Activated CD8-positive, alpha-beta memory T cell treated with anti-CD3 and anti-CD28 coated beads for 48 hours (primary cell): ENCODE results near the gene PPM1F.

Source experiments
- DNase-seq, 3 experiments: peaks; one replicate each; pipeline ENCODE4 v3.0.0-alpha.2; 2020; ENCODE audit warnings: low read depth in 2 of 3, low spot score in 2 of 3

Gene PPM1F

GRCh38 chr22:21977814-21978213 is 25.2 kb upstream of the PPM1F start:
- no peak for DNase-seq

GRCh38 chr22:21975854-21976345 is 23.3 kb upstream of the PPM1F start:
- DNase-seq = no peak

- DNase-seq = no peak
These were observed 22.6 kb upstream of the PPM1F start for GRCh38 chr22:21975273-21975672.

GRCh38 chr22:21974058-21974649 is 21.5 kb upstream of the PPM1F start:
- DNase-seq = no peak

GRCh38 chr22:21972806-21973205 is 20.2 kb upstream of the PPM1F start:
- no peak for DNase-seq

DNA sequence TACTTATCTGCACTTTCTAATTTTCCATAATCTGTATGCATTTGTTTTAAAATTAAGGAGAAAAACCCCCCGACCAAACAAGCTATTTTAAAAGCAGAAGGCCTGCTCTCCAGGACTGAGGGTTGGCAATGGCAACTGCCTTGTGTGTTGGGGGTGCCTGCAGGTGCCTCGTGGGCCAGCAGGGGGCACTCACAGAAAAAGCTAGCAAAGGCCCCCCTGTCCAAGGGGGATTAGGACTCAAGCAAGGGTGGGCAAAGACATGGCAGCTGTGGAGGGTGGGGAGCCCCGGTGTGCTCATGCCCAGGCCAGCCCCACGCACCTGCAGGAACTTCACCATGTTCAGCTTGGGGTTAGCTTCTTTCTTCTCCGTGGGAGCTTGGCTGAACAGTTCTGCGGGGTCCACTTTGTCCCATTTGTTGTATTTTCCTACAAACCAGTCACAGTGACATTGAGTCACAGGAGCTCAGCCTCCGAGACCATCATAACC is 19.7 kb upstream of the PPM1F start:
- DNase-seq = peak; percentile 12 to 47 (median 43)

- DNase-seq = no peak
These were observed 19.2 kb upstream of the PPM1F start for GRCh38 chr22:21971858-21972275.

DNA sequence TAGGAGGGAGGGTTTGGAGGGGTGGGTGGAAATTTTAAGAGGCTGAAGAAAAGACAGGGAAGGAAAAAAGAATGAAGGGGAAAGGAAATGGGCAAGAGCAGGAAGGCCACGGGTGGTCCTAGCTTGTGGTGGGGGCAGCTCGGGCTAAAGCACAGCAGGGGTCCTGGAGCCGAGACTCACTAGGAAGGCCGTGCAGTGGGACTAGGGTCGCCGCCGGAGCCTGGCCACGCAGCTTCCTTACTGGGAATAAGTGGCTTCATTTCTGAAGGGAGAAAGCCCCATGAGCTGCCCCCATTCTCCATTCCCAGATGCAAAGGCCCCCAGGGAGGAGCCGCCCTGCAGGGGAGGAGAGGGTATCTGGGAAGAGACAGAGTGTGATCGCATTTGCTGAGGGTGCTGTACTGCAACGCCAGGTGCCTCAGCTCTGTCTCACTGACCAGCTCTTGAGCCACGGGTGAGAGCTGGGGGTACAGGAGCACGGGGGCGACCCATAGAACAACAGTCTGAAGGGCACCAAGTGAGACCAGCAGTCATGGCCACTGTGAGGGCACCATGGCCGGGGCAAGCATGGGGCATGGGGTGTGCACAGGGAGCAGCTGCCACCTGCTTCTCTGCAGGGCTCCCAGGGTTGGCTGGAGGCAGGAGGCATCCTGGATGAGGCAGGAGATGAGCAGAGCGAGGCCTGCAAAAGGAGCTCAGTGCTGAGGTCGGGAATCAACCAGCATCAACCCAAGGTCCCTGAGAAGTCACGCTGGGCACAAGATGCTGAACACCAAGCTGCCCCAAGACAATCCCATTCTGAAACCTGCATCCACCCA is 18.4 kb upstream of the PPM1F start:
- DNase-seq = no peak

DNA sequence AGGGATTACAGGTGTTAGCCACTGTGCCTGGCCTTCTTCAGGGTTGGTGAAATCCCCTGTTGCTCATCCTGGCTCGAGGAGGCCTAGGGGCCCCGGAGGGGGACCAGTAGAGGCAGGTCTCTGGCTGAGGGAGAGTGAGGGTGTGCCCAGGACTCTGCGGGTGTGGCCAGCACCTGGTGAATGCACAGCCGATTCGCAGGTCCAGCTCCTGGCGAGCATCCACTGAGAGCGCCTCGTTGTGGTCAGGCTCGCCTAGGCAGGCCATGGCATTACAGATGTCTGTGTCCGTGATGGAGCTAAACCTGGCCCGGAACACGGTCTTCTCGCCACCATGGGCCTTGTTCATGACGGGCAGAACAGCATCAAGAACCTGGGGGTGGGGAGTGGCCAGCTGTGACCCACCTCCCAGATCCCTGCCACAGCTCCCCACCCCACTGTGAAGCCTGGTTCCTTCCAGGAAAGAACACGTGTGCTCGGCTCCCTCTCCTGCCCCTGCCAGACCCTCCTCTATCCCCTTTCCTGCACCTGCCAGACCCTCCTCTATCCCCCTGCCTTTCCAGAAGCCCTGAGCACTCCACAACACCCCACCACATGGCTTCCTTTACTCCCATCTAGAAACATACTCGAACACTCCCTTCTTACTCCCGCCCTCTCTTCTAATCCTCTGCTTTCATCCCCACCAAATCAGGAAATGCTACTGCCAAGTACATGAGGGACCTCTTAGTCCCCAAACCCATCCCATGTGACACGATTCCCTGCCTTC is 17.6 kb upstream of the PPM1F start:
- DNase-seq = no peak

- no peak for DNase-seq
These were observed 15.9 kb upstream of the PPM1F start for GRCh38 chr22:21968452-21969129.

- no peak for DNase-seq
These were observed 15.1 kb upstream of the PPM1F start for GRCh38 chr22:21967693-21968271.

- no peak for DNase-seq
These were observed 14.2 kb upstream of the PPM1F start for GRCh38 chr22:21966643-21967516.

- DNase-seq = no peak
These were observed 13.2 kb upstream of the PPM1F start for GRCh38 chr22:21965762-21966288.

DNA sequence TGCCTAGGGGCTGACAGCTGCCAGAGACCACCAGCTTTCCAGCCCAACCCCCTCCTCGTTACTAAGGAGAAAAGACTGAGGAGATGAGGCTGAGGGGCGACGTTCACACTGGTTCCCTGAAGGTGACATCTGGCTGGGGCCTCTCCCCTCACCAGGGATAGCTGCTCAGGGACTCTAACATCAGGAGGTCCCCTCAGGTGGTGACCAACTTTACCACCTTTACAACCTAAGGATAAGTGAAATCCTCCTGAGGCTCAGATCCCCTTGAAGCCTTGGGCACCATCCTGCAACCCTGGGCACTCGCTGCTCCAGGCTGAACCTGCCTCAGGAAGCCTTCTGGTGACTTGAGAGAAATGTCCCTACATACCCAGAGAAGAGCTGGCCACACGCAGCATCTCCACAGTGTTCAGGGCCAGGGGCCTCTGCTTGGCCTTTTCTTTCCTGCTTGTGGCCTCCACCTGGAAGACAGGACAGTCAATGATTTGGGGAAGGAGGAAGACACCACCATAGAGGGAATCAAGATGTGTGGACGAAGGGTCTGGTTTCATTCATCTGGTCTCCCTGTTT is 12.4 kb upstream of the PPM1F start:
- no peak for DNase-seq

GRCh38 chr22:21964234-21964633 is 11.6 kb upstream of the PPM1F start:
- no peak for DNase-seq

DNA sequence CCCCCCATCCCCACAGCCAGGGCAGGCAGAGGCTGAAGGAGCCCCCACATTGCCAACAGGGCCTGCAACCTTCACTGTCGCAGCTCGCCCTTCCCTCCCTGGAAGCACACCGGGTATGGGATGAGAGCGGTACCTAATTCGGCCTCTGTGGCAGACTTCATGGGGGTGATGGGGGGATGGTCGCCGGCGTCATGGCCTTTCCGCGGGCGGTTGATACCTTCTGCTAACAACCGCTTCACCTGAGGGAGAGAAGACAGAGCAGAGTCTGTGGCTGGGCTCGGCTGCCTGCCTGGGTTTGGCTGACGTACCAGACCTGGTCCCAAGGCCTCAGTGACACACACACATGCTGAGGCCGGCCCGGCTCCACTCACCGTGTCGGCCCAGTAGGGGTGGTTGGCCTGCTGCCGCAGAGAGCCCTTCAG is 11.2 kb upstream of the PPM1F start:
- DNase-seq = no peak

DNA sequence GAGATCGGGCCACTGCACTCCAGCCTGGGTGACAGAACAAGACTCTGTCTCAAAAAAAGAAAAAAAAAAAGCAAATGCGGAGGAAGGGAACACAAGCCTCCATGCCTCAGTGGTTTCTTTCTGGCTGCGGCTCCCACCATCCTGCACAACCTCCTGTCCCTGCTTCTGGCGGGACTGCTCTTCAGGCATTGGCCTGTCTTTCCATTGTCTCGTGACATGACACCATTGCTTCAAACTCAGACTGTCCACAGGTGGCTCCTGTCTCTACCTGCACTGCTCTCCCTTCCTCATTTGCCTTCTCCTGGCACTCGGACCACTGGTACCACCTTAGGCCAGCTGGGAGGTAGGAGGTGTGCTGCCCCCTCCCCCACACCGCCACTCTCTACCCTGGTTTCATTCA is 10.6 kb upstream of the PPM1F start:
- no peak for DNase-seq

- DNase-seq = no peak
These were observed 10.0 kb upstream of the PPM1F start for GRCh38 chr22:21962655-21962949.

DNA sequence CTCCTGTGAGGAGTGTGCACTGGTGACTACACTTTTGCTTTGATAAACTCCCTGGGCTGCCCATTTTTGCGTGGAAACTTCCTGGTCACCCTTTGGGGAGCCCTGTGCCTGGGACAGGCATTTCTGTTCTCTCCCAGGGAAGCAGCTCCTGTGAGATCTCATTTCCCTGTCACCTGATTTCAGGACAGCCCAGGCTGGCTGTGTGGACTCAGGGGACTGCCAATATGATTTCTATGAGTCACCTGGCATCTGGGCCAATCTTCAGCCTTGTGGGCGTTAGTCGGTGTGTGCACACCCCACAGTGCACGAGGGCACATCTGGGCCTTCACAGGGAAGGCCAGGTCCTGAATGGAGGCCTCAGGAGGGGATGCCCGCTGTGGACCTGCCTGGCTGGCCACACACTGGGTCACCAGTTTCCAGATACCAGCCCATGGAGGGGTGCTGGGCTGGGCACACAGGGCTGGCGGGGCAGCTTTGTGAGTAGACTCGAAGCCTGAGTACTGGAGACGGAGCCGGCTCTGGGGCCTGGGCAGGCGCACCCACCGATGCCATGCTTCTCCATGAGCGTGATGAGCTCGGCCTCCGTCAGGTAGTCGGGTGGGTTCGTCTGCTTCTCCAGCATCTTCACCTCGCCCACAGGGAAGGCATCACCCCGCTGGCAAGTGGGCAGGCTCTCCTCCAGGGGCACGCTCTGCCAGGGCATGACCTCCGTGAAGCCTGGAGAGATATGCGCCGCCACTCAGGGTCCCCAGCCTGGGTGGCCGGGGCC is 9.4 kb upstream of the PPM1F start:
- no peak for DNase-seq
